SJSA1 (cell line): ENCODE results near the gene ATP2B1. TPM values are rescaled to one million over a fixed set of nuclear protein-coding genes. Genes with fewer than 3 reads are reported as not detected.
A peak's percentile ranks its signal among the peaks of the same experiment; 100 is the strongest.

Source experiments
- DNase-seq, 2 experiments: peaks; one replicate each; pipeline ENCODE4 v3.0.0-alpha.2; 2015 to 2020; ENCODE audit warnings: low spot score in 2 of 2, low read depth in 1 of 2
- H3K27ac ChIP-seq: fragments of 250-450 bp; sonication (Bioruptor Pico); 2 replicates; pipeline ENCODE4 v1.5.1; 2020; ENCODE audit warnings: mild to moderate bottlenecking, moderate library complexity
- H3K27me3 ChIP-seq: fragments of 250-450 bp; sonication (Bioruptor Pico); replicated peaks from 2 replicates; pipeline ENCODE4 v1.5.1; 2020; ENCODE audit warnings: mild to moderate bottlenecking, moderate library complexity
- H3K36me3 ChIP-seq: fragments of 250-450 bp; sonication (Bioruptor Pico); 2 replicates; pipeline ENCODE4 v1.5.1; 2020; ENCODE audit warnings: mild to moderate bottlenecking
- H3K4me1 ChIP-seq: fragments of 250-450 bp; sonication (Bioruptor Pico); replicated peaks from 2 replicates; pipeline ENCODE4 v1.6.1; 2021; ENCODE audit warnings: mild to moderate bottlenecking
- H3K4me3 ChIP-seq: fragments of 250-450 bp; sonication (Bioruptor Pico); 2 replicates; pipeline ENCODE4 v1.5.1; 2020; ENCODE audit warnings: mild to moderate bottlenecking
- H3K9me3 ChIP-seq: fragments of 250-450 bp; sonication (Bioruptor Pico); replicated peaks from 2 replicates; pipeline ENCODE4 v1.5.1; 2020; ENCODE audit warnings: mild to moderate bottlenecking
- total RNA-seq: library from RNA; depleted of rRNA; stranded (reverse); fragments of >200 nt; shearing (Covaris generic); gene quantifications from 2 replicates; pipeline ENCODE4 v1.2.3, GENCODE V29; 2014

Gene ATP2B1
- total RNA-seq, 1 experiment from 2014 or later = 49.8 TPM

- no peak overlapping the region for H3K27ac ChIP-seq
- peaks cover 41% of the 10 kb centered on the region for H3K36me3 ChIP-seq
- H3K9me3 ChIP-seq = no peaks in the 10 kb centered on the region
- H3K4me3 ChIP-seq = no peak overlapping the region
- no peaks in the 10 kb centered on the region for H3K4me1 ChIP-seq
- no peaks in the 10 kb centered on the region for H3K27me3 ChIP-seq
- no peak for DNase-seq
Observed at GRCh38 chr12:89610366-89610765, 98.3 kb downstream of the ATP2B1 start.

- Histone ChIP-seq H3K4me3 (no peak overlapping the region), H3K4me1 (no peaks in the 10 kb centered on the region), H3K36me3 (peaks cover 40% of the 10 kb centered on the region), H3K27ac (no peak overlapping the region), H3K27me3 (no peaks in the 10 kb centered on the region), H3K9me3 (no peaks in the 10 kb centered on the region)
- DNase-seq = no peak
Observed at GRCh38 chr12:89603678-89604077, 105.0 kb downstream of the ATP2B1 start.

- DNase-seq = no peak
- Histone ChIP-seq H3K27me3 (no peaks in the 10 kb centered on the region), H3K9me3 (no peaks in the 10 kb centered on the region), H3K36me3 (peaks cover 14% of the 10 kb centered on the region), H3K4me1 (no peaks in the 10 kb centered on the region), H3K4me3 (no peak overlapping the region), H3K27ac (no peak overlapping the region)
Observed at GRCh38 chr12:89597770-89598169, 110.9 kb downstream of the ATP2B1 start.

DNA sequence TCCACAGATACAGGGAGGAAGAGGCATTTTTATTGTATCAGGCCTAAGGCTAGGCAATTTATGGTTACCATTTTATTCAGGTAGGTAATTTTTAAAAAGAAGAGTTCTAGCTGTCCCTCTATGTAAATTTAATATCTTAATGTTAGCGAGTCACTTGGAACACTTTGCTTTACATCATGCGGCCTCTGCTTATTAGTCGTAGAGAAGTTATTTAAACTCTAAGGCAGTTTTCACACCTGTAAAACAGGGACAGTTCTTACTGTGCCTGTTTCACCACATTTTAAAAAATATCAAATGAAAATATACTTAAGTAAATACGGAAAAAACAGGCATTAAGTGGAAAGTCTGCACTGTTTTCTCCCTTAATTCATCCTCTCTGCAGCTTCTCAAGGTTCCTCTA lies 111.4 kb downstream of the ATP2B1 start:
- no peaks in the 10 kb centered on the region for H3K4me1 ChIP-seq
- H3K9me3 ChIP-seq = no peaks in the 10 kb centered on the region
- H3K4me3 ChIP-seq = no peak overlapping the region
- DNase-seq = no peak
- H3K36me3 ChIP-seq = peaks cover 17% of the 10 kb centered on the region
- no peaks in the 10 kb centered on the region for H3K27me3 ChIP-seq
- H3K27ac ChIP-seq = no peak overlapping the region

DNA sequence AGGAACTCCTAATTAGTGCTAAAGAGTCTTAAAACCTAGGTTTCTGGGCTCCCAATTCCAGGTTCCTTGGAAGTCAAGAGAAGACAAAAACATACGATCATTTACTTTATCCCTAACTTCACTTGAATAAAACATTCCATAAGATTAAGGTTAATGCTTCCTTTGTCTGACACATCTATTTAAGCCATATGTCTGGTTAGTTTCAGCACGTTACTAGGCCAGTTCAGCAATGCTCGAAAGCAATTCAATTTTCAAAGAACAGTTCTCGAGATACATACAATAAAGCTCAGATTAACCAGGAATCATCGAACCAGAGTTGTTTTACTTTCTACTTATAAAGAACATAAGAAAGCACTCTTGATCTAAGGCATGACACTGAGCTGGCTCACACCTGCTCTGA lies 114.8 kb downstream of the ATP2B1 start:
- Histone ChIP-seq H3K4me1 (no peaks in the 10 kb centered on the region), H3K4me3 (no peak overlapping the region), H3K9me3 (no peaks in the 10 kb centered on the region), H3K36me3 (peaks cover 33% of the 10 kb centered on the region), H3K27ac (no peak overlapping the region), H3K27me3 (no peaks in the 10 kb centered on the region)
- DNase-seq = no peak

- H3K4me3 ChIP-seq = no peak overlapping the region
- no peak for DNase-seq
- no peaks in the 10 kb centered on the region for H3K27me3 ChIP-seq
- H3K36me3 ChIP-seq = peaks cover 37% of the 10 kb centered on the region
- no peaks in the 10 kb centered on the region for H3K9me3 ChIP-seq
- H3K4me1 ChIP-seq = no peaks in the 10 kb centered on the region
- H3K27ac ChIP-seq = no peak overlapping the region
Observed at GRCh38 chr12:89593233-89593632, 115.4 kb downstream of the ATP2B1 start.

GRCh38 chr12:89589753-89590152 lies 118.9 kb downstream of the ATP2B1 start:
- no peaks in the 10 kb centered on the region for H3K9me3 ChIP-seq
- H3K4me1 ChIP-seq = no peaks in the 10 kb centered on the region
- no peak for DNase-seq
- no peaks in the 10 kb centered on the region for H3K27me3 ChIP-seq
- H3K4me3 ChIP-seq = no peak overlapping the region
- H3K27ac ChIP-seq = no peak overlapping the region
- peaks cover 32% of the 10 kb centered on the region for H3K36me3 ChIP-seq

DNA sequence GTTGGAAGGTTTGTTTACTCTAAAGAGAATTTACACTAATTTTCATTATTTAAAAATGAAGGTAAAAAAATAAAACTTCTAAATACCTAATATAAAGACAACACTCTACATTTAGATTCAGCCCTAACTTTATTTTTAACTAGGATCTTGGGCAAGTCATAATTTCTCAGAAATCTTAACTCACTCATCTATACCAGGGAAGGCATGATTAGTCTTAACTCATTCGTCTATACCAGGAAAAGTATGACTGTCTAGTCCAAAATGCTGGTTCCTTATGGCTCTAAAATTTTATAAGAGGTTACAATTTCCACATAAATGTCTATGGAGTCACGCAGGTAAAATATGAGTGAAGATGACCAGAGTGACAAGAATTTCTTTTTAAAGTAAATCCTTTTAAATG lies 130.1 kb downstream of the ATP2B1 start:
- no peaks in the 10 kb centered on the region for H3K27me3 ChIP-seq
- no peak overlapping the region for H3K4me3 ChIP-seq
- peaks cover 19% of the 10 kb centered on the region for H3K4me1 ChIP-seq
- DNase-seq = no peak
- H3K9me3 ChIP-seq = no peaks in the 10 kb centered on the region
- no peaks in the 10 kb centered on the region; the same call in 1 of the 2 replicates for H3K36me3 ChIP-seq
- no peak overlapping the region for H3K27ac ChIP-seq

GRCh38 chr12:89576572-89577220 lies 131.9 kb downstream of the ATP2B1 start:
- peaks cover 22% of the 10 kb centered on the region for H3K4me1 ChIP-seq

DNA sequence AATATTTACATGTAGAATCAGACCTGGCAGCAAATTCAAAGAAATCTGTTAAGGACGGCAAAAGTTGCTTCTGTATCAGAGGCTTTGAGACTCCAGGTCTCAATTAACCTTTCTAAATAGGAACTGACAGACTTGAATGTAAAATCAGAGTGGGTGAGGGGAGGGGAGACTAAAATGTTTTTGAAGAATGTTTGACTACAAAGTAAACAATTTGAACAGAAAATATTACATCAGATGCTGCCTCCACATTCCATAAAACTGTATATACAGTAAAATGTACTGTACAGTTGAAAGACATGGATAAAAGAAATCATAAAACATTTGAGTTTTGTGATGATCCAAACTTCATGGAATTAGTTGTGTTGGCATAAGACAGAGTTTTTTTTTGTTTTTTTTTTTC lies 133.3 kb downstream of the ATP2B1 start:
- H3K4me3 ChIP-seq = no peak overlapping the region
- H3K27me3 ChIP-seq = no peaks in the 10 kb centered on the region
- DNase-seq = peak in 1 of 2 experiments; percentile 11
- H3K9me3 ChIP-seq = no peaks in the 10 kb centered on the region
- no peaks in the 10 kb centered on the region; the same call in 1 of the 2 replicates for H3K36me3 ChIP-seq
- peak overlapping the region; percentile 64 for H3K27ac ChIP-seq
- H3K4me1 ChIP-seq = peaks cover 27% of the 10 kb centered on the region

More at GRCh38 chr12:89576572-89577220, 131.9 kb downstream of the ATP2B1 start:
- H3K27me3 ChIP-seq = no peaks in the 10 kb centered on the region
- H3K9me3 ChIP-seq = no peaks in the 10 kb centered on the region
- no peak overlapping the region for H3K4me3 ChIP-seq
- H3K27ac ChIP-seq = no peak overlapping the region
- no peak for DNase-seq
- H3K36me3 ChIP-seq = no peaks in the 10 kb centered on the region; the same call in 1 of the 2 replicates

GRCh38 chr12:89574736-89575208 lies 133.9 kb downstream of the ATP2B1 start:
- Histone ChIP-seq H3K27ac (peak overlapping the region; percentile 64), H3K27me3 (no peaks in the 10 kb centered on the region), H3K36me3 (no peaks in the 10 kb centered on the region), H3K4me1 (peaks cover 27% of the 10 kb centered on the region), H3K9me3 (no peaks in the 10 kb centered on the region), H3K4me3 (no peak overlapping the region)
- peak; percentile 64 to 71 for DNase-seq

DNA sequence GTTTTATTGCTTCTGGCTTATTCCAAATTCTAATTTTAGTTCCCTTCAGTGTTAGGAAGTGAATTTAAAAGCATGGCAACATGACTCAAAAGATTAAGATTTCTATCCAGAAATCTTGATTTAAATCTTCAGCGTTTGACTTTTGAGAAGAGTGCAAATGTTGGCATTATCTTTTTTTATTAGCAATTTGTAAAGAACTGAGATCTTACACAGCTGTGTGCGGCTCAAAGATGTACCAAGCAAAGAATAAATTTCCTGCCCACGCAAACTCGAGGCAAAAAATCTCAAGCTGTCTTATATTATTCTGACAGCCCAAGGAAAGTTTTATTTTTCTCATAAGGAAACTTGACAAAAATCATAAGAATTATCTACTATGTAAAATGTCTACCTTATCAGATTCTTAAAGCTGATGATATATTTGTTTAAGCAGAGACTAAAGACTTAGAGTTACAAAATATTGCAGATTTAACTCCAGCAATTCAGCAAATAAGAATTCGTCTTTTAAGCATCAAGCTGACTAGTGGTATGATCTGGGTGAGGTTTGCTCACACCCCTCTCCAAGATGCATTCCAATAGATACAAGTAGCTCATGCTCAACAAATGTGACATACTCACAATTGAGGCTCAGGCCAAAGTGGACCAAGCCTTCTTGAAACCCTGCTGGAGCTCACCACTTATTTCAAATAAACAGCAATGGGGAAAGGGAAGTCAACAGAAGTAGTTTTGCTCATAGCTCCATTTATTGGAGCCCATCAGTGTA lies 135.4 kb downstream of the ATP2B1 start:
- Histone ChIP-seq H3K9me3 (no peaks in the 10 kb centered on the region), H3K4me1 (peaks cover 27% of the 10 kb centered on the region), H3K36me3 (no peaks in the 10 kb centered on the region), H3K4me3 (no peak overlapping the region), H3K27me3 (no peaks in the 10 kb centered on the region), H3K27ac (no peak overlapping the region)
- DNase-seq = no peak

- no peaks in the 10 kb centered on the region for H3K36me3 ChIP-seq
- no peaks in the 10 kb centered on the region for H3K27me3 ChIP-seq
- H3K4me3 ChIP-seq = no peak overlapping the region
- H3K4me1 ChIP-seq = peaks cover 27% of the 10 kb centered on the region
- no peaks in the 10 kb centered on the region for H3K9me3 ChIP-seq
- no peak overlapping the region for H3K27ac ChIP-seq
- peak; percentile 41 to 43 for DNase-seq
Observed at GRCh38 chr12:89571491-89572195, 137.0 kb downstream of the ATP2B1 start.

DNA sequence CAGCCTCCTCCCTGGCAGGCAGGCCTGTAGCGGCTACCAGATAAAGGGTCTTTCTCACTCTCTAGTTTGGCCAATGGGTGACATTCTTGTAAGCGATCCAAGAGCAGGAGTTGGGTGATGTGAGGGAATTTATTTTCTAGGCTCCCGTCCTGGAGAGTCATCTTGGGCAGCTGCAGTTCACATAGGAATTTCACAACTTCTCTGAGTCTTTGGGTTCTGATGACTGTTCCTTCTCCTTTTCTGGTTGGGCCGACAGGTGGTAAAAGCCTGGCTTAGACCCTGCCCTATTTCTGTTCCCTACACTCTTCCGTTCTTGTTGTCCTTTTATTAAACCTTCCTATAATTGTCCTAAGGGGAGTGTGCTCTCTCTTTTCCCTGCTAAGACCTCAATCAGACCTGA lies 140.2 kb downstream of the ATP2B1 start:
- H3K27ac ChIP-seq = no peak overlapping the region
- no peaks in the 10 kb centered on the region for H3K36me3 ChIP-seq
- no peaks in the 10 kb centered on the region for H3K27me3 ChIP-seq
- H3K4me1 ChIP-seq = peaks cover 8% of the 10 kb centered on the region
- H3K4me3 ChIP-seq = no peak overlapping the region
- no peak for DNase-seq
- no peaks in the 10 kb centered on the region for H3K9me3 ChIP-seq
